SKM-1 (cell line): ENCODE measurements around the gene TMEM45A.
"Not testable (repeated sequence)": the region's sequence is repeated elsewhere in the genome, so short reads cannot be mapped to it uniquely, and the experiment has no call there.

Experiments
- DNase-seq: peaks from one replicate; lab custom pipeline; 2025; ENCODE audit not compliant: unreplicated experiment; lab: John Stamatoyannopoulos, UW

TMEM45A gene

DNA sequence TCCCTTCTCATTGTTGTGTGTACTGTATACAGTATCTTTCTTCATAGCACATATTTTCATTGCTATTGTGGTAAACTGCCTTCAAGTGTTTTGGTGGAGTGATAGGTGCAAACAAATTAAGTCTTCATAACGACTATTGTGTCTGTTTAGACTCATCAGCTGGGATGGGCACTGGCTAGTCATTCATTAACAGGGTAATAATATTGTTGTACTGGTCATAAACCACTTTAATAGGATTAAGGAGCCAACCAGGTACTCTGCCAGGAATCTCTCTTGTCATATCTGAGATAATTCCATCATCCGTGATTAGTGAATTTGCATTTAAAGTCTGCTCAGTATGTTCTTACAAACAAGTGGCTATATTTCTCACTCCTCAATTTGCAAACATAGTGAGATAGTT, 10.2 kb upstream of the TMEM45A start:
- no peak for DNase-seq

DNA sequence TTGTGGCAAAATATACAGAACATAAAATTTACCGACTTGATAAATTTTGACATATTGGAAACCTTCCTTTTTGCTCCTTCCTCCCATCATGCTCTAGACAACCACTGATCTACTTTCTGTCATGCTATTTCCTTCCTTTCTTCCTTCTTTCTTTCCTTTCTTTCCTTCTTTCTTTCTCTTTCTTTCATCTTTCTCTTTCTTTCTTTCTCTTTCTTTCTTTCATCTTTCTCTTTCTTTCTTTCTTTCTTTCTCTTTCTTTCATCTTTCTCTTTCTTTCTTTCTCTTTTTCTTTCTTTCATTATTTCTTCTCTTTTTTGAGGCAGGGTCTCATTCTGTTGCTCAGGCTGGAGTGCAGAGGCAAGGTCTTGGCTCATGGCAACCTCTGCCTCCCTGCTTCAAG, 8.9 kb upstream of the TMEM45A start:
- no peak for DNase-seq

DNA sequence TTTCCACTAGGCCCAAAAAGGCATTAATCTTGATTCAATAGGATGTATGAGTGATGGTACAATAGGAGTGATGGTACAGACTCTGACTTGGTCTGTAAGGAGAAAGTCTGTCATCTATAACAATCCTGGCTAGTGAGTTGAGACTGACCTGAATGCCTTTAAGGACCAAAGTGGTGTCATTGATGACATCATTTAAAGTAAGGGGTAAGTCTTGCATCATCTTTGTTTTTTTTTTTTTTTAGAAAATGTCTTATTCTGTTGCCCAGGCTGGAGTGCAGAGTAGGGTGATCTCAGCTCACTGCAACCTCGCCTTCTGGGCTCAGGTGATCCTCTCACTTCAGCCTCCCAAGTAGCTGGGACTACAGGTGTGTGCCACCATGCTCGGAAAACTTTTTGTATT, 5.6 kb upstream of the TMEM45A start:
- DNase-seq: no peak

DNA sequence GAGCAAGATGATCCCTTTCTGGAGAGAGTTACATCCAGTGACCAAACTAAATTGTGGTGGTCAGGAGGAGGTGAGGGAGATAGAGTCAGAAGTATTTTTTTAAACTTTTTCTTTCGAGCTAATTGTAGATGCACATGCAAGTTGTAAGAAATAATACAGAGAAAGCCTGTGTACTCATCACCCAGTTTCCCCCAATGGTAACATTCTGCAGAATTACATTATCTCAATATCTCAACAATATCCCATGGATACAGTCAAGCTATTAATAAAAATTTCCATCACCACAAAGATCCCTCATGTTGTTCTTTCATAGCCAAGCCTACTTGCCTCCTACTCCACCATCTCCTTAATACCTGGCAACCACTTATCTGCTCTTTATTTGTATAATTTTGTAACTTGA, 3.3 kb upstream of the TMEM45A start:
- no peak for DNase-seq

DNA sequence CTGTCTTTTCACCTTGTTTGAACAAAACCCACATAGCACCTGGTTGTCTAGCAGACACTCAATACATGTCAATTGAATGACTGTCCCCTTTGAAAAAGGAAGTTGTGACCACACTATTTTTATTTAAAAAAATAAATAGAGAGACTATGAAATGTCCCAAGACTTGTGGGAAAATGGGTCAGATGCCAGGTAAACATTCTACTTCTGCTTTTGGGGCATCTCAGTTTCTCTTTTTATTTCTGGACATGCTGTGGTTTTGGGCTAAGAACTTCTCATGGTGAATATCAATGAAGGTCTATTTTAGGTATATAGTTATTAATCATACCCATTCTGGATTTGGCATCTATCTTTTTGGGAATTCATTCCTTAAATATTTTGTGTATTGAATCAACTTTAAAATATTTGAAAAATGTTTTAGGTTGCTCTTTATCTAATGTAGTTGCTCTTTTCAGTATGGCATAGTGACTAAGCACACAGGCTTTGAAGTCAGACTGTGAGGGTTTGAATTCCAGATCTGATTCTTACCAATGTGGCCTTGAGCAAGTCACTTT, 4.4 kb downstream of the TMEM45A start:
- DNase-seq: peak; percentile 8

DNA sequence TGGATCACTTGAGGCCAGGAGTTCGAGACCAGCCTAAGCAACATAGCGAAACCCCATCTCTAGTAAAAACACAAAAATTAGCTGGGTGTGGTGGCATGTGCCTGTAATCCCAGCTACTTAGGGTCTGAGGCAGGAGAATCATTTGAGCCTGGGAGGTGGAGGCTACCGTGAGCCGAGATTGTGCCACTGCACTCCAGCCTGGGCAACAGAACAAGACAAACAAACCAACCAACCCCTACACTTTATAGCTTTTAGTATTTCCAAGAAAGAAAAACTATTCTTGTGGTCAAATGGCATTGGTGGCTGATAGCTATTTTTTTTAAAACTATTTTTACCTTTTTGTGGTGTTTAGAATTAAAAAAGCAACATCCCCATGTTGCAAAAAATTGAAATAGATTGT, 7.2 kb downstream of the TMEM45A start:
- no peak for DNase-seq

DNA sequence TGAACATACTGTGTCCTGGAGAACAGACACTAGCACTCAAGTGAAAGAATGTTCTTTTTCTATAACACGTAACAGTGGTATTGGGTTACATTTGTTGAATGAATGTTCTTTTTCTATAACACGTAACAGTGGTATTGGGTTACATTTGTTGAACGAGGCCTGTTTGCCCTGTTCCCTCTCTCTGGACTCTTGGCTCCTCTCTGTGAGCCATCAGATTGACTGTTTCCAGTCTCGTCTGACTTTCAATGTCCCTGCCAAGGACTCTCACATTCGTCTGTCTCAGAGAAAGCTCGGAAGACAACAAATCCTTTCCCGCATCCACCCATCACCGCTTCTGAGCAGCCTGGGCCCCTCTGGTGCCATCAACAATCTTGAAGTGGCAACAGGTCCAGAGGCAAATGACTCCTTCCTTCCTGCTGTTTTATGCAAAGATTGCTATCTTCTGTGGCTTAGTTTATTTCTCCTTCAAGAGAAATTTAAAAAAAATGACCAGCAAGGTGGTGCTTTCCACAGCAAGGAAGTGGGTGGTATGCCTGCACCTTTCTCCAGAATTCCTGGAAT, 8.0 kb downstream of the TMEM45A start:
- DNase-seq: no peak

DNA sequence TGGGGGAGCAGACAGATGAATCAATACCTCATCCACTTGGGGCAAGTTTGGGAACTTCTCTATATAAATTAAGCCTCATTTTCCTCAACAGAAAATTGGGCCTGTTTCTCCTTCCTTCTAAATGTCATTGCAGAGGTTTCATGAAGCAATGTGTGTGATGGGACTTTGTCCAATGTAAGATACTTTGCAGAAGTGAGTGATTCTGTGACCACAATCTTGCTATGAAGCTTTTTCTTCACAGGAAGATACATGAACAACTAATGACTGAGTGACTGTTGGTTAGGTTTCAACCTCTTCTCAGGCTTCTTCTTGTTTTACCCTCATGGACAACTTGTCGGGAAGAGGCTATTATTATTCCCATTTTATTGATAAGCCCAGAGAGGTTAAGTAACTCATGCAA, 11.0 kb downstream of the TMEM45A start:
- peak; percentile 27 for DNase-seq

DNA sequence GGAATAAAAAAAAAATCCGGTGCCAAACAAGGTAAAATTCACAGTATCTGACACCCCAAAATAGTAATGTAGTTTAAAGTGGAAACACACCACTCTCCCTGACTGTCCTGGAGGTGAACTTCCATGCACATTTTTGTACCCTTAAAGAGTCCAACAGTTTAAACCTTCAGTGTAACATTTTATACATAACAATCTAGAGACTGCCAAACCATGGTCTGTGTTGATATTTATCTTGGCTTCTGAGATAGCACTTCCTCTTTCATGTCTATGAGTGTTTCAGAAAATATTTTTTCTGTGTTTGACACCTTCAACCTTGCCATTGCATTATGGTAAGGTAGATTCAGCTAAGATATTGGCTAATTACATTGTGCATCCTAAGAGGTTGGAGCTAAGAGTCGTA, 13.9 kb downstream of the TMEM45A start:
- DNase-seq: no peak

DNA sequence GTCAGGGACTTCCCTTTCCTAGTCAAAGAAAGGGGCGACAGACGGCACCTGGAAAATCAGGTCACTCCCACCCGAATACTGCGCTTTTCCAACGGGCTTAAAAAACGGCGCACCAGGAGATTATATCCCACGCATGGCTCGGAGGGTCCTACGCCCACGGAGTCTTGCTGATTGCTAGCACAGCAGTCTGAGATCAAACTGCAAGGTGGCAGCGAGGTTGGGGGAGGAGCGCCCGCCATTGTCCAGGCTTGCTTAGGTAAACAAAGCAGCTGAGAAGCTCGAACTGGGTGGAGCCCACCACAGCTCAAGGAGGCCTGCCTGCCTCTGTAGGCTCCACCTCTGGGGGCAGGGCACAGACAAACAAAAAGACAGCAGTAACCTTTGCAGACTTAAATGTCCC, 17.4 kb downstream of the TMEM45A start:
- DNase-seq: not testable (repeated sequence)

DNA sequence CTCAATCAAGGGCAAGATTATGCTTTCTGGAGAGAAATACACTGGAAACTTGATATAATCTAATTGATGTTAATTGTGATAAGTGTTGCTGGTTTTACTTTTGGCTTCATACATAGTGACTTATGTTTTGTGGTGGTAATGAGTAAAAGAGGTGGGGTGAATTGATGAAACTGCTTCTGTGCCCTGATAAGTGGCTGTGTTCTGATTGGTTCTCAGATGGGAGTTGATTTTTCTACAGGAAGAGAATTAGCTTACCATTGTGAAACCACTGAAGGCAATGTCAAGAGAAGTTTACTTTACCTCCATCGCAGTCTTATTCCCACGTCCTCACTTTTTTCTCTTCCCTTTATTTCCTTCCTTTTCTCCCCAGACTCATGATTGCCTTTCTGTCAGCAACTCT, 23.8 kb downstream of the TMEM45A start:
- DNase-seq: no peak

DNA sequence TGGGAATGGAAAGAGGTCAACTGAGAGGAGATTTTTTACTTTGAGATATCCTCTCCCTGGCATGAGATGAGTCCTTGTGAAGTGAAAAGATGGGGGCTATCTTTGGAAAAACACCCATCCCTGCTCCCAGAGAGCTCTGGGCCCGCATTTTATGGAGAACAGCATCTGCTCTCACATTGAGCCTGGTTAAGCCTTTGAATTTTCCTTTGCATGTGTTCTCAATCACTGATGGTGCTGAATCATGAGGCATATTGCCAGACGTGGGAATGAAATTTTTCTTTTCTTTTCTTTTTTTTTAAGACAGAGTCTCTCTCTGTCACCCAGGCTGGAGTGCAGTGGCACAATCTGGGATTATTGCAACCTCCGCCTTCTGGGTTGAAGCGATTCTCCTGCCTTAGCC, 24.4 kb downstream of the TMEM45A start:
- no peak for DNase-seq

DNA sequence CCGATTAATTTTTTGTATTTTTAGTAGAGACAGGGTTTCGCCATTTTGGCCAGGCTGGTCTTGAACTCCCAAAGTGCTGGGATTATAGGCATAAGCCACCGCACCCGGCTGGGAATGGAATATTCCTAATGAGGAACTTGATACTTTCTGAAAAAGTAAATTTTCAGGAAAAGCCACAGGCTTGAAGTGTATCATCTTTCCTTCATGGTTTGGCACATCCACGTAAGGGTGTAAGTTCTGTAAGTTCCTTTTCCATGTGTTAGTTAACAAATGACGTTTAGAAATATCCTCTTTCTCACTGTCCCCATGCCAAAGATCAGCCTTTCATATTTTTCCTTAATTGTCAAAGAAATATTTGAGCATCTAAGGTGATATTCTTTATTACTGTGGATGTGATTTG, 24.9 kb downstream of the TMEM45A start:
- no peak for DNase-seq

DNA sequence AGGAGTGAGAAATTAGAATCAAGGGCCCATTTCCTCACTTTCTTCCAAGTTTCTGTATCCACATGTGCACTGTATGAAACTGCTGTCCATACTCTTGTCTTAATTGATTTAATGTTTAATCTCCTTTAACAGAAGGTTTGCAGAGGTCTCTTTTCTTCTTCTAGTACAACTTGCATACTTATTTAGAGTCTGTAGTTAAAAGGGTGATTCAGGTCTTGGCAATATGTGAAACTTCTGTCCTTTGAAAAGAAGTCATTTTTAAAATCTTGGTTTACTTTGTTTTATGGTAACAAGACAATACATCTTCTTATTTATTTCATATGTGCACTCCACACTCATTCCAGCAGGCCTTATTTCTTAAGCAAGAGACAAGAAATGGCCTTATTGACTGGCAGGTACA, 25.8 kb downstream of the TMEM45A start:
- no peak for DNase-seq

DNA sequence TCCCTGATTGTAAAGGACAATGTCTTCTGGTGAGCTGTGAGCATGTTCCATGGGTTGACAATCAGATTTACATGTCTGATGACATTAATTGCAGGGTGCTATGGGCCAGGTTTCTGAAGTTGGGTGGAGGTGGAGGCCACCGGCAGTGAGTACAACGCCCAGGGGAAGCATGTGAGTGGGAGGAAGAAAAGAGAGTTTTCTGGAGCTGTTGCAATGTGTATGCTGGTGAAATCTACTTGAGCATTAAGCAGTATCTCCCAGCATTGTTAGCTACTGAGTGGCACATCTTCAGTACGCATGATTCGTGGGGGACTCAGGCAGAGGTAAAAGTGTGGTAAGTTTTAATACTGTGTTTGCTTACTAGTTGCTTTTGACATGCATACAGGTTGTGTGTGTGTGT, 26.6 kb downstream of the TMEM45A start:
- no peak for DNase-seq

DNA sequence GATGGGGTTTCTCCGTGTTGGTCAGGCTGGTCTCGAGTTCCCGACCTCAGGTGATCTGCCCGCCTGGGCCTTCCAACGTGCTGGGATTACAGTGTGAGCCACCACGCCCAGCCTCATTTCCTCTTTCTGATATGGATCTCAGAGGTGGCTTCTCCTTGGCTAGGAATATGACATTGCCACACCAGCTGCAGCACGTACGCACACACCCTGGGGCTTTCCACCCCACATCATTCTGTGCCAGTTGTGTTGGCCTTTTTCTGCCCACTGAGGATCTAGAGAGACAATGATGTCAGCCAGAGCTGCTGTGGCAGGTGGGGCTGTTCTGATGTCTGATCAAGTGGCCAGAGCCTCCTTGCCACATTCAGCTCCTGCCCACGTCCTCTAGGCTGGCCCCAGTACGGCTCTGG, 29.0 kb downstream of the TMEM45A start:
- peak; percentile 50 for DNase-seq

DNA sequence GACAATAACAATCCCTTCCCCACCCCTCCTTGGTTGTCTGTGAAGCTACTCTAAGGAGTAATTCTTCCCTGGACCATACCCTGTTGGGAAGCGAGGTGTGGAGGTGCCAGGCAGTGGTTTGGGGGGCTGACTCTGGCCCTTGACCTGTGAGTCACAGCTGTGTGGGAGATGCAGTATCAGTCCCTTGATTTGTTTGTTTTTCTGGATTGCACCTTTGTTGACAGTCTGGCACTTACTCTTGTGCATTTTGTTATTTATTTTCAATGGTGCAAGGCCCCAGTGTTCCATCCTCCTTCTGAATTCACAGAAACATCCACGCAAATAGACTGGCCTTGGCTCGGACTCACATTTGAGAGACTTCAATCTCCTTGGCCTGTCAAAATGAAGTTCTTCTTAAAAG, 29.7 kb downstream of the TMEM45A start:
- no peak for DNase-seq

DNA sequence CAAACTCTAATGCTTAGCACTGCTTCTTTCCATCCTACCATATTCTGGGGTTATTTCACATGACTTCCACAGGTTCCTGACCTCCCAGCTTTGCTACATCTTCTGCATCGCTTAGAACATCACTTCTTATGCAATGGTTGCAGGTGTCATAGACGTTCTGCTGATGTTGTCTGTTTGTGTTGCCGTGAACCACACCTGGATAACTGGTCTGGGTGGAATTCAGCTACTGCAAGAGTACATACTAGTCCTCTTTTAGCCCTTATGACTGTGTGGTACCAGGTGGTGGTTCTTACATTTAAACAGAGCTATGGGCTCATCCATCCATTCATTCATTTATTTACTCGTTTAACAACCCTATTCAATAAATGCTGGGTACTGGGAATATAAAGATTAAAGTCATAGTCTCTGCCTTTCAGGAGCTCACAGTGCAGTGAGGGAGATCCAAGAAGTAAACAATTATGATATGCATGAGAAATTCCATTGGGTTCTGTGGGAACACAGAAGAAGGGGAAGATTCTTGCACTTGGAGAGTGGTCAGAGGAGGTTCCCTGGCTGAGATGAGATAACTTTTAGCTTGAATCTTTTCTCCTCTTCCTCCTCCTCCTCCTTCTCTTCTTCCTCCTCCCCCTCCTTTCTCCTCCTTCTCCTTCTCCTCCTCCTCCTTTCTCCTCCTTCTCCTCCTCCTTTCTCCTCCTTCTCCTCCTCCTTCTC, 30.8 kb downstream of the TMEM45A start:
- no peak for DNase-seq

DNA sequence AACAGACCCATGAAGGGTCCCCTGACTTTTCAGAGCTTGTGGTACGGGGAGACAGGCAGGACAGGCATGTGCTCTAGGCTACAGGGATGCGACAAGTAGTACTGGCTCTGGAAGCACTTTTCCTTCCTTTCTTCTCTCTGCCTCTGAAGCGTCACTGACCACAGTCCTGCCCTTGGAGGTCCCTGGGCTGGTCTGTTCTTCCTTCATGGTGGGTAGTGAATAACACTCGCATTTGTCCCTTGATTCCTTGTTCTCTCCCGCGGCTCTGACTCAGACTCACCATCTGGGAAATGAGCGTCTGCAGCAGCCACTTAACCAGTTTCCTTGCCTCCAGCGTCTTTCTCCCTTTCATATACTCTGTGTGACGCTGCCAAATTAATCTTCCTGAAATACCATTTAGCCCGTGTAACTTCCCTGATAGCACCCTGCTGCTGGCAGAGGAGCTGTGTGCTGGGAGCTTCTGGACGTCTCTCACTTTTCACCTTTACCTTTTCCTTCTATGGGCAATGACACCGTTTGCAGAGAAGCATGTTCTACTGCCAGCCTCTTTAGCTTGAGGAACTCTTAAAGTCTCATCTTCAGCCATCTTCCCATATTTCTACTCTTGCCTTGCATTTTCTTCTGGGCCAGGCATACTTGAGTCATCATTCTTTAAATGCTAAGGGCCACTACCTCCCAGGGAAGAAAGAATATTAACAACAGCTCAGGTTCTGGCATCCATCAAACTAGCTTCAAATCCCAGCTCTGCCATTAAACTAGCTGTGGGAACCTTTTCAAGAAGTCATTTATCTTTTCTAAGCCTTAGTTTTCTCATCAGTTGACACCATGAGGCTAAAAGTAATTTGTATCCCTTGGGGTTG, 33.6 kb downstream of the TMEM45A start:
- DNase-seq: no peak

DNA sequence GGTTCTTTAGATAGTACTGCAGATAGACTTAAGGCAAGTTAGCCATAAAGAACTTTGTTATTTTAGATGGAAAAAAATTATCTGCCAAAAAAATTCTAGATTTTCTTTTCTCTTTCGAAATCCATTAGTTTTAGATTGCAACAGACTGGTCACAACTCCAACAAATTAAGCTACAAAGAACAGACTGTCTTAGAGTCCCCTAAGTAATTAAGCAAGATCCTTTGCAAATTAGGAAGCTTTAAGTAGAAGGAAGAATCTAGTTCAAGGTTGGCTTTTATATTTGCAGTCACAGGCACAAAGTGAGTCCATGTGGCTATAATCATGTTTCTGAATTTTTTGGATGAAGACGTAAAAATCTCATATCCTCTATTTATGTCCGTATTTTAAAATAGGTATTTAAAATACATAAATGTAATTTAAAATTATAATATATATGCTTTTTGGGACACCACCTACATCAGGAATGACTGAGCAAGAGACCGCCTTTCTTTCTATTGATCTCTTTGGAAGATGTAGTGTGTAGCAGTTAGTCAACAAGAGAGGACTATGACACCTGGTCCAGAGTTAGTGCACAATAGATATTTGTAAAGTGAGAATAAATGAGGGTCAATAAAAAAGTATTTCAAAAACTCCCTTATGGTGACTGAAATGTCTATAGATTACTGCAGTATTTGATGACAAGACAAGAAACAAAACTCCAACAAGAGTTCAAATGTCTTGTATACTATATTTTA, 34.4 kb downstream of the TMEM45A start:
- DNase-seq: peak; percentile 39

DNA sequence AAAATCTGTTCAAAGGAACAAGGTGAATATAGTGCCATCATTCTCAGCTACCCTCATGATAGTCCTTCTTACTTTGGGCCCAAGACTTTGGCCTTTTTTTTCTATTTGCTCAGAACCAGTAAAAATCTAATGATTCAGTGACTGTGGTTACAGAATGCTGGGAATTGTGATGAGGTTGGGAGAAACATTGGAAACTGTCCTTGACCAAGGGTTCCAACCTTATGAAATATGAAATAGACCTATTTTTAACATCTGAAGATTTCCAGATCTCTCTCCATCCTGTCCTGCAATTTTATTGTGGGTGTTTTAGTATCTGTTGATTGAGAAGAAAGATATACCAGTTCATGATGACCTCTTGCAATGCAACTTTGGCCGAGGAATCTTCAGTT, 34.9 kb downstream of the TMEM45A start:
- DNase-seq: no peak
